Smooth muscle cell (in vitro differentiated cells): Measurements from ENCODE around the gene PGBD1. TPM values are rescaled to one million over a fixed set of nuclear protein-coding genes. Genes with fewer than 3 reads are reported as not detected.

Experiments used
- DNase-seq: peaks from one replicate; lab custom pipeline; 2025; ENCODE audit not compliant: unreplicated experiment; lab: John Stamatoyannopoulos, UW
- H2AFZ ChIP-seq: fragments of 200-600 bp; sonication (generic); 2 replicates; pipeline ENCODE4 v1.6.0; 2016; ENCODE audit warnings: antibody characterized with exemption, low read depth, mild to moderate bottlenecking
- H3F3A ChIP-seq: fragments of 200-600 bp; sonication (generic); 2 replicates; pipeline ENCODE4 v1.6.0; 2017; ENCODE audit warnings: antibody characterized with exemption, low read depth
- H3K27ac ChIP-seq: fragments of 200-600 bp; sonication (generic); 2 replicates; pipeline ENCODE4 v1.5.1; 2016; ENCODE audit warnings: low read depth, mild to moderate bottlenecking
- H3K27me3 ChIP-seq: fragments of 200-600 bp; sonication (generic); 2 replicates; pipeline ENCODE4 v1.6.1; 2016; ENCODE audit warnings: low read depth, mild to moderate bottlenecking
- H3K36me3 ChIP-seq: fragments of 200-600 bp; sonication (generic); 2 replicates; pipeline ENCODE4 v1.5.1; 2016; ENCODE audit warnings: low read depth
- H3K4me1 ChIP-seq: fragments of 200-600 bp; sonication (generic); 2 replicates; pipeline ENCODE4 v1.5.1; 2016; ENCODE audit warnings: low read depth
- H3K4me2 ChIP-seq: fragments of 200-600 bp; sonication (generic); 2 replicates; pipeline ENCODE4 v1.6.0; 2016; ENCODE audit warnings: mild to moderate bottlenecking
- H3K4me3 ChIP-seq: fragments of 200-600 bp; sonication (generic); 2 replicates; pipeline ENCODE4 v1.5.1; 2016; ENCODE audit warnings: mild to moderate bottlenecking
- H3K79me2 ChIP-seq: fragments of 200-600 bp; sonication (generic); 2 replicates; pipeline ENCODE4 v1.6.0; 2016; ENCODE audit warnings: low read depth, mild to moderate bottlenecking
- H3K9ac ChIP-seq: fragments of 200-600 bp; sonication (generic); 2 replicates; pipeline ENCODE4 v1.6.0; 2016; ENCODE audit warnings: low read depth
- H3K9me3 ChIP-seq: fragments of 200-600 bp; sonication (generic); replicated peaks from 2 replicates; pipeline ENCODE4 v1.5.1; 2016; ENCODE audit warnings: low read depth
- H4K20me1 ChIP-seq: fragments of 200-600 bp; sonication (generic); 2 replicates; pipeline ENCODE4 v1.6.0; 2016; ENCODE audit warnings: low read depth
- CTCF ChIP-seq: fragments of 200-600 bp; sonication (generic); IDR thresholded peaks from 2 replicates; pipeline ENCODE4 v1.5.1; 2017; ENCODE audit warnings: borderline replicate concordance, mild to moderate bottlenecking, antibody characterized with exemption; ENCODE audit not compliant: insufficient read depth, poor library complexity, severe bottlenecking
- WGBS: methylation state at CpG from one replicate; pipeline ENCODE4 v1.1.7; 2016; ENCODE audit warnings: low lambda C conversion rate; 5-methylcytosine and 5-hydroxymethylcytosine counted together
- polyA plus RNA-seq: library from polyadenylated mRNA; unstranded; fragments of >200 nt; fragmentation: Nextera tagmentation; extraction: Ambion mirVana; gene quantifications from 2 replicates; pipeline ENCODE4 v1.2.1, GENCODE V29; 2016
- total RNA-seq: library from RNA; depleted of rRNA; stranded (reverse); fragments of >200 nt; gene quantifications from 2 replicates; pipeline ENCODE4 v1.2.3, GENCODE V29; 2014

Gene PGBD1
- total and polyA plus RNA-seq, 2 experiments from 2014 or later: 9.7 to 15.1 TPM

DNA sequence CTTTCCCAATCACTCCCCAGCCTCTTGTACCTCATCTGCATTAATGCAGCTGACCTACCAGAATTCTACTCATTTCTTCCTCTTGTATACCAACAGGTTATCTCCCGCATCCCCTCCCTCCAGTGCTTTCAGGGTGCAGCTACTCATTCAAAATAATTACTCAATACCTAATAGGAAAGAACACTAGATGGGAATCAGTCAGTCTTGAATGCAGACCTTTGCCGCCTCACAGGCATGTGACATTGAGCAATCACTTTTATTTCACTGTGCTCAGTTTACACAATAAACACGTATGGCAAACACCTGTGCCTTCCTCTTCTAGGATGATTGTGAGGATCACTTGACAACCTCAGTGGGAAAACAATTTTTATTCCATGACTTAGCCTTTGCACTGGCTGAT, 41.3 kb downstream of the PGBD1 start:
- Histone ChIP-seq H3K36me3 (peaks cover 23% of the 10 kb centered on the region), H3K4me1 (no peaks in the 10 kb centered on the region)

DNA sequence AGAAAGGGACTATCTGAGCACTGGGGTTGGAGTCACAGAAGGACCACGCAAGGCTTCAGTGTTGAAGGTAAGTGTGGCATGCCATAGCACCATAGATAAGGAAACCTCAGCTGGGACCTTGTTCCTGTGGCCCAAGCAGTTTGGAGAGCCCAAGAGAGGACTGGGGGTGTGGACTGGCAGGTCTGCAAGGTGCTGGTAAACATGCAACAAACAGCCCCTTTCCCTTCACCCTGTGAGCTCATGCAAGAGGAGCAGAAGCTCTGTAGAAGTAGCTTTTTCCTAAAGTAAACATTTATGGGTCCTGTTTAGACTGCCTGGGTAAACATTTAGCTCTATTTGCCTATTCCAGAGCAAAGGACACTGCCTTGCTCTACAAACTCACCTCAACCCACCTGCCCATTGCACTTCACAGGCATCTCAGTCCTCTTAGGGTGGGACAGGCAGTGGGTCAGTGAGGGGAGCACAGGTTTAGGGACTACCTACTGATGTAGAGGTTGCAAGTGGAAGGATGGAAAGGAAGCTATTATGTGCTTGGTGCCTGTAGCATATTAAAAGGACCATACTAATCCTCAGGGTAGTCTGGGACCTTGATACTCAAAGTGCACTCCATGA, 42.5 kb downstream of the PGBD1 start:
- Histone ChIP-seq H3K79me2 (no peaks in the 10 kb centered on the region), H3K9me3 (peaks cover 12% of the 10 kb centered on the region), H3K4me1 (no peaks in the 10 kb centered on the region), H4K20me1 (no peaks in the 10 kb centered on the region), H3K36me3 (peaks cover 23% of the 10 kb centered on the region), H3F3A (no peaks in the 10 kb centered on the region), H3K4me2 (no peak overlapping the region), H3K27me3 (no peaks in the 10 kb centered on the region), H3K9ac (no peak overlapping the region), H3K27ac (no peak overlapping the region), H3K4me3 (no peak overlapping the region), H2AFZ (no peak overlapping the region)
- DNase-seq: no peak
- 82% methylated on average over 1 of the region's 1 CpG for WGBS
- TF ChIP-seq CTCF: no peak

More for the DNA sequence above, 41.3 kb downstream of the PGBD1 start:
- H3K27ac ChIP-seq: no peak overlapping the region
- TF ChIP-seq CTCF: no peak
- DNase-seq: no peak
- WGBS: 95% methylated on average over 3 of the region's 3 CpGs
- peaks cover 12% of the 10 kb centered on the region for H3K9me3 ChIP-seq
- H2AFZ ChIP-seq: no peak overlapping the region
- no peaks in the 10 kb centered on the region for H3F3A ChIP-seq
- H3K4me2 ChIP-seq: no peak overlapping the region
- H3K9ac ChIP-seq: no peak overlapping the region
- no peaks in the 10 kb centered on the region for H3K27me3 ChIP-seq
- no peaks in the 10 kb centered on the region for H3K79me2 ChIP-seq
- no peak overlapping the region for H3K4me3 ChIP-seq
- H4K20me1 ChIP-seq: no peaks in the 10 kb centered on the region

GRCh38 chr6:28326371-28326948, 45.1 kb downstream of the PGBD1 start:
- Histone ChIP-seq H3K4me2 (no peak overlapping the region), H3F3A (no peaks in the 10 kb centered on the region), H3K4me3 (no peak overlapping the region), H2AFZ (no peak overlapping the region), H3K27ac (no peak overlapping the region), H3K27me3 (no peaks in the 10 kb centered on the region), H3K9ac (no peak overlapping the region), H3K36me3 (peaks cover 23% of the 10 kb centered on the region), H3K79me2 (no peaks in the 10 kb centered on the region), H3K4me1 (no peaks in the 10 kb centered on the region), H3K9me3 (peaks cover 12% of the 10 kb centered on the region), H4K20me1 (no peaks in the 10 kb centered on the region)
- WGBS: 94% methylated on average over 7 of the region's 7 CpGs
- TF ChIP-seq CTCF: no peak
- no peak for DNase-seq

DNA sequence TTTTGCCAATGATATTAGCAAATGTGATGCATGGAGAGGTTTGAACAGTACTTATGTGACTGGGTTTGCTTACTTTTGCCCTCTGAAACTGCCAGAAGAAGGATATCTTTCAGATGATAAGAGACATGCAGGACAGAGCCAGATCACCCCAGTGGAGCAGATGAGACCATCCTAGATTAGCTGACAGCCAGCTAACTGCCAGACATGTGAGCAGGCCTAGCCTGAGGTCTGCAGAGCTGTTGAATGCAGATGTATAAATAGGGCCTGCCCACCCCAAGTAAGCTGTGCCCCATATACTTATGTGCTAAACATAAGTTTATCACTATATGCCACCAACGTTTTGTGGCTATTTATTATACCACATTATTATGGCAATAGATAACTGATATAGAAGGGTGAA, 48.7 kb downstream of the PGBD1 start:
- Histone ChIP-seq H3K36me3 (peaks cover 23% of the 10 kb centered on the region), H3K9ac (no peak overlapping the region), H2AFZ (no peak overlapping the region), H3F3A (peaks cover 9% of the 10 kb centered on the region), H3K4me3 (no peak overlapping the region), H3K27me3 (no peaks in the 10 kb centered on the region), H3K4me2 (no peak overlapping the region), H3K9me3 (peaks cover 12% of the 10 kb centered on the region), H4K20me1 (no peaks in the 10 kb centered on the region), H3K27ac (no peak overlapping the region), H3K4me1 (peaks cover 3% of the 10 kb centered on the region), H3K79me2 (no peaks in the 10 kb centered on the region)
- 45% methylated on average over 1 of the region's 1 CpG for WGBS
- DNase-seq: no peak
- no peak for TF ChIP-seq CTCF
